22Rv1 (cell line): ENCODE measurements around the gene RNF125.

Experiments used
- ZFX ChIP-seq: fragments of 450-650 bp; IDR thresholded peaks from 2 replicates; pipeline ENCODE4 v1.6.1; 2017; ENCODE audit warnings: antibody characterized with exemption, borderline replicate concordance
- TF ChIP-seq, protein P1 (sequence below): fragments of 450-650 bp; IDR thresholded peaks from 2 replicates; pipeline ENCODE4 v1.5.1; 2017; ENCODE audit warnings: mild to moderate bottlenecking

GRCh38 chr18:32091325-32091723 is 72.7 kb downstream of the RNF125 start:
- TF ChIP-seq, protein P1, sequence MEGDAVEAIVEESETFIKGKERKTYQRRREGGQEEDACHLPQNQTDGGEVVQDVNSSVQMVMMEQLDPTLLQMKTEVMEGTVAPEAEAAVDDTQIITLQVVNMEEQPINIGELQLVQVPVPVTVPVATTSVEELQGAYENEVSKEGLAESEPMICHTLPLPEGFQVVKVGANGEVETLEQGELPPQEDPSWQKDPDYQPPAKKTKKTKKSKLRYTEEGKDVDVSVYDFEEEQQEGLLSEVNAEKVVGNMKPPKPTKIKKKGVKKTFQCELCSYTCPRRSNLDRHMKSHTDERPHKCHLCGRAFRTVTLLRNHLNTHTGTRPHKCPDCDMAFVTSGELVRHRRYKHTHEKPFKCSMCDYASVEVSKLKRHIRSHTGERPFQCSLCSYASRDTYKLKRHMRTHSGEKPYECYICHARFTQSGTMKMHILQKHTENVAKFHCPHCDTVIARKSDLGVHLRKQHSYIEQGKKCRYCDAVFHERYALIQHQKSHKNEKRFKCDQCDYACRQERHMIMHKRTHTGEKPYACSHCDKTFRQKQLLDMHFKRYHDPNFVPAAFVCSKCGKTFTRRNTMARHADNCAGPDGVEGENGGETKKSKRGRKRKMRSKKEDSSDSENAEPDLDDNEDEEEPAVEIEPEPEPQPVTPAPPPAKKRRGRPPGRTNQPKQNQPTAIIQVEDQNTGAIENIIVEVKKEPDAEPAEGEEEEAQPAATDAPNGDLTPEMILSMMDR = no peak
- TF ChIP-seq ZFX = no peak
